Measurements from ENCODE around the gene ZYX. TPM values are rescaled to one million over a fixed set of nuclear protein-coding genes. Genes with fewer than 3 reads are reported as not detected.

ZYX gene
- total RNA-seq, 2 donors from 2014 or later: 40.2 to 60.6 TPM

- Histone ChIP-seq H3K27ac (peak overlapping the region in 2 of 4 donors; percentile 23 to 56), H3K9me3 (no peaks in the 10 kb centered on the region), H3K27me3 (no peaks in the 10 kb centered on the region), H3K4me3 (no peak overlapping the region), H3K4me1 (peaks cover 40% of the 10 kb centered on the region), H3K36me3 (replicated peaks in 1 of 2; ENCODE audit: insufficient read depth in 1 of 2, low read depth in 2 of 2) (peaks cover 0 to 3% of the 10 kb centered on the region in 2 donors)
- no peak for DNase-seq
- no peak for TF ChIP-seq POLR2A (IDR thresholded peaks at IDR 0.05)
- TF ChIP-seq CTCF (IDR thresholded peaks at IDR 0.05): no peak
- WGBS, 2 donors: 43 to 71% methylated on average over 19 of the region's 19 CpGs
- intact Hi-C loops (cut with DNase I): no loop called here
- peak; percentile 7 for ATAC-seq
These were observed 5.0 kb downstream of the ZYX start for GRCh38 chr7:143385891-143386781.

GRCh38 chr7:143387156-143387975 is 6.2 kb downstream of the ZYX start:
- WGBS, 2 donors: 86 to 93% methylated on average over 16 to 23 of the region's 23 CpGs
- TF ChIP-seq CTCF (IDR thresholded peaks at IDR 0.05): no peak
- TF ChIP-seq POLR2A (IDR thresholded peaks at IDR 0.05): no peak
- Histone ChIP-seq H3K4me1 (peaks cover 45% of the 10 kb centered on the region), H3K4me3 (no peak overlapping the region), H3K27ac (no peak overlapping the region), H3K9me3 (no peaks in the 10 kb centered on the region), H3K36me3 (replicated peaks in 1 of 2; ENCODE audit: insufficient read depth in 1 of 2, low read depth in 2 of 2) (peaks cover 0 to 3% of the 10 kb centered on the region in 2 donors), H3K27me3 (no peaks in the 10 kb centered on the region)
- intact Hi-C loops (cut with DNase I): no loop called here
- ATAC-seq (no peak), DNase-seq (no peak)

GRCh38 chr7:143388051-143388450 is 6.9 kb downstream of the ZYX start:
- Histone ChIP-seq H3K27ac (no peak overlapping the region), H3K36me3 (replicated peaks in 1 of 2; ENCODE audit: insufficient read depth in 1 of 2, low read depth in 2 of 2) (peaks cover 0 to 3% of the 10 kb centered on the region in 2 donors), H3K9me3 (no peaks in the 10 kb centered on the region), H3K4me3 (no peak overlapping the region), H3K27me3 (no peaks in the 10 kb centered on the region), H3K4me1 (peaks cover 45% of the 10 kb centered on the region)
- TF ChIP-seq POLR2A (IDR thresholded peaks at IDR 0.05) (no peak), CTCF (IDR thresholded peaks at IDR 0.05) (no peak)
- intact Hi-C loops (cut with DNase I): no loop called here
- ATAC-seq (no peak), DNase-seq (no peak)
- WGBS, 2 donors: 83 to 96% methylated on average over 6 to 10 of the region's 10 CpGs

- H3K9me3 ChIP-seq: no peaks in the 10 kb centered on the region
- intact Hi-C loops (cut with DNase I): no loop called here
- no peak for TF ChIP-seq POLR2A (IDR thresholded peaks at IDR 0.05)
- no peak for TF ChIP-seq CTCF (IDR thresholded peaks at IDR 0.05)
- ATAC-seq (no peak), DNase-seq (no peak)
- peaks cover 45% of the 10 kb centered on the region for H3K4me1 ChIP-seq
- WGBS, 2 donors: 93 to 96% methylated on average over 9 to 23 of the region's 28 CpGs
- H3K36me3 ChIP-seq (replicated peaks in 1 of 2; ENCODE audit: insufficient read depth in 1 of 2, low read depth in 2 of 2): peaks cover 0 to 3% of the 10 kb centered on the region in 2 donors
- no peak overlapping the region for H3K4me3 ChIP-seq
- no peaks in the 10 kb centered on the region for H3K27me3 ChIP-seq
- no peak overlapping the region for H3K27ac ChIP-seq
These were observed 7.5 kb downstream of the ZYX start for GRCh38 chr7:143388491-143389101.

All from body of pancreas (tissue), 4 donors.